ENCODE measurements around the gene RHPN2.

DNA sequence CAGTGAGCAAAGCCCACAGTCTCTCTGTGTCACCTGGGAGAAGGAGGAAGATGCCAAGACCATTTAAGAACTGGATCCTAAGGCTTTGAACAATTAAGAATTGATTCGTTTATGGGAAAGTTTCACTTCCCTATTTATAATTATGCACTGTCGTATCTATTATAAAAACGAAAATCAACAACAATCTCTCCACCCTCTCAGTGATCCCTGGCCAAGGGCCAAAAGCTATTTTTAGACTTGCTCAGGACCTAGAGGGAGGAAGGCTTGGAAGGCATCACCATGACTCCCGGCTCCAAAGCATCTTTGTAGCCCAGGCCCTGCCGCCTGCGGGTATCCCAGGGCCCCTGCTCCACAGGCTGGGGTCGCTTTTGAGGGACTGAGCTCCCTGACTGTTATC lies 1.3 kb downstream of the RHPN2 start:
- TF ChIP-seq, protein P1, sequence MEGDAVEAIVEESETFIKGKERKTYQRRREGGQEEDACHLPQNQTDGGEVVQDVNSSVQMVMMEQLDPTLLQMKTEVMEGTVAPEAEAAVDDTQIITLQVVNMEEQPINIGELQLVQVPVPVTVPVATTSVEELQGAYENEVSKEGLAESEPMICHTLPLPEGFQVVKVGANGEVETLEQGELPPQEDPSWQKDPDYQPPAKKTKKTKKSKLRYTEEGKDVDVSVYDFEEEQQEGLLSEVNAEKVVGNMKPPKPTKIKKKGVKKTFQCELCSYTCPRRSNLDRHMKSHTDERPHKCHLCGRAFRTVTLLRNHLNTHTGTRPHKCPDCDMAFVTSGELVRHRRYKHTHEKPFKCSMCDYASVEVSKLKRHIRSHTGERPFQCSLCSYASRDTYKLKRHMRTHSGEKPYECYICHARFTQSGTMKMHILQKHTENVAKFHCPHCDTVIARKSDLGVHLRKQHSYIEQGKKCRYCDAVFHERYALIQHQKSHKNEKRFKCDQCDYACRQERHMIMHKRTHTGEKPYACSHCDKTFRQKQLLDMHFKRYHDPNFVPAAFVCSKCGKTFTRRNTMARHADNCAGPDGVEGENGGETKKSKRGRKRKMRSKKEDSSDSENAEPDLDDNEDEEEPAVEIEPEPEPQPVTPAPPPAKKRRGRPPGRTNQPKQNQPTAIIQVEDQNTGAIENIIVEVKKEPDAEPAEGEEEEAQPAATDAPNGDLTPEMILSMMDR (IDR thresholded peaks at IDR 0.05) = no peak
- no peak for TF ChIP-seq POLR2A (IDR thresholded peaks at IDR 0.05)

Measured in Peyer's patch (tissue), 4 donors.